IgD-negative memory B cell (primary cell): ENCODE results near the gene NUDT5. TPM values are rescaled to one million over a fixed set of nuclear protein-coding genes. Genes with fewer than 3 reads are reported as not detected.
"Not testable (repeated sequence)": the region's sequence is repeated elsewhere in the genome, so short reads cannot be mapped to it uniquely, and the experiment has no call there.

Source experiments
- H3K27ac Mint-ChIP-seq, 3 donors: one replicate each; pipeline ENCODE4 v1.8.0; 2020 to 2022; ENCODE audit warnings: mild to moderate bottlenecking in 3 of 3, mixed read lengths in 3 of 3, moderate library complexity in 1 of 3
- H3K27me3 Mint-ChIP-seq: one replicate; pipeline ENCODE4 v1.8.0; 2021; ENCODE audit warnings: mixed read lengths
- H3K36me3 Mint-ChIP-seq: one replicate; pipeline ENCODE4 v1.8.0; 2020; ENCODE audit warnings: mild to moderate bottlenecking, mixed read lengths
- H3K4me1 Mint-ChIP-seq, 3 donors: one replicate each; pipeline ENCODE4 v1.8.0; 2020 to 2022; ENCODE audit warnings: mixed read lengths in 3 of 3, mild to moderate bottlenecking in 1 of 3
- H3K4me3 Mint-ChIP-seq, 4 donors: one replicate each; pipeline ENCODE4 v1.8.0; 2020 to 2022; ENCODE audit warnings: mild to moderate bottlenecking in 4 of 4, mixed read lengths in 4 of 4, moderate library complexity in 3 of 4
- H3K9me3 Mint-ChIP-seq, 3 donors: one replicate each; pipeline ENCODE4 v1.8.0; 2020 to 2021; ENCODE audit warnings: mixed read lengths in 3 of 3, mild to moderate bottlenecking in 1 of 3
- polyA plus RNA-seq: library from polyadenylated mRNA; unstranded; fragments of 300-500 nt; fragmentation: Illumina TruSeq; gene quantifications from one replicate; pipeline ENCODE4 v1.2.3, GENCODE V29; 2021

Gene NUDT5
- 48.6 TPM for polyA plus RNA-seq

- no peaks in the 10 kb centered on the region for H3K9me3 Mint-ChIP-seq
- no peaks in the 10 kb centered on the region for H3K27me3 Mint-ChIP-seq
- peaks cover 32 to 40% (median 39%) of the 10 kb centered on the region in 3 donors for H3K4me1 Mint-ChIP-seq
- peaks cover 3% of the 10 kb centered on the region for H3K36me3 Mint-ChIP-seq
- H3K27ac Mint-ChIP-seq = peak within 1 kb of the TSS; percentile 97 to 100 (median 99)
- peak within 1 kb of the TSS; percentile 98 to 100 (median 100) for H3K4me3 Mint-ChIP-seq
Measured at GRCh38 chr10:12195603-12196506, at the start of gene NUDT5, which contains the start of gene CDC123. Gene NUDT5, minus strand, starts transcription at chr10:12195891. Its CDS starts 9,600 bp downstream, at chr10:12186291. Gene CDC123, plus strand, starts transcription at chr10:12196188. Its CDS starts 58 bp downstream, at chr10:12196246.

- H3K27ac Mint-ChIP-seq = peak overlapping the region; percentile 89 to 99 (median 96)
- no peaks in the 10 kb centered on the region for H3K9me3 Mint-ChIP-seq
- peak overlapping the region; percentile 40 to 91 (median 62) for H3K4me3 Mint-ChIP-seq
- no peaks in the 10 kb centered on the region for H3K27me3 Mint-ChIP-seq
- H3K4me1 Mint-ChIP-seq = peaks cover 32 to 43% (median 34%) of the 10 kb centered on the region in 3 donors
- peaks cover 9% of the 10 kb centered on the region for H3K36me3 Mint-ChIP-seq
Measured at GRCh38 chr10:12243864-12244620, 48.4 kb upstream of the NUDT5 start.

- Mint-ChIP-seq H3K36me3 (peaks cover 9% of the 10 kb centered on the region), H3K4me3 (peak overlapping the region; percentile 34 to 61 (median 46)), H3K4me1 (peaks cover 37 to 47% (median 40%) of the 10 kb centered on the region in 3 donors), H3K27me3 (no peaks in the 10 kb centered on the region), H3K9me3 (no peaks in the 10 kb centered on the region), H3K27ac (peak overlapping the region; percentile 89 to 99 (median 96))
Measured at GRCh38 chr10:12241810-12242529, 46.3 kb upstream of the NUDT5 start.

- Mint-ChIP-seq H3K27ac (no peak overlapping the region), H3K4me1 (peaks cover 25 to 36% (median 33%) of the 10 kb centered on the region in 3 donors), H3K9me3 (no peaks in the 10 kb centered on the region), H3K36me3 (peaks cover 11% of the 10 kb centered on the region), H3K4me3 (no peak overlapping the region), H3K27me3 (no peaks in the 10 kb centered on the region)
Measured at GRCh38 chr10:12238821-12239220, 43.1 kb upstream of the NUDT5 start.

- Mint-ChIP-seq H3K27ac (peak overlapping the region in 1 of 3 donors; percentile 23), H3K4me1 (peaks cover 19 to 33% (median 28%) of the 10 kb centered on the region in 3 donors), H3K27me3 (no peaks in the 10 kb centered on the region), H3K9me3 (no peaks in the 10 kb centered on the region), H3K36me3 (peaks cover 11% of the 10 kb centered on the region), H3K4me3 (no peak overlapping the region)
Measured at GRCh38 chr10:12237265-12238220, 41.9 kb upstream of the NUDT5 start.

GRCh38 chr10:12235796-12236195 lies 40.1 kb upstream of the NUDT5 start:
- Mint-ChIP-seq H3K36me3 (peaks cover 12% of the 10 kb centered on the region), H3K4me3 (no peak overlapping the region), H3K27me3 (no peaks in the 10 kb centered on the region), H3K9me3 (no peaks in the 10 kb centered on the region), H3K27ac (no peak overlapping the region), H3K4me1 (peaks cover 3 to 17% (median 12%) of the 10 kb centered on the region in 3 donors)

- Mint-ChIP-seq H3K27ac (peak overlapping the region in 1 of 3 donors; percentile 59), H3K4me3 (no peak overlapping the region), H3K36me3 (peaks cover 11% of the 10 kb centered on the region), H3K4me1 (peaks cover 3 to 14% (median 9%) of the 10 kb centered on the region in 3 donors), H3K9me3 (no peaks in the 10 kb centered on the region), H3K27me3 (no peaks in the 10 kb centered on the region)
Measured at GRCh38 chr10:12235116-12235694, 39.5 kb upstream of the NUDT5 start.

GRCh38 chr10:12234687-12235086 lies 39.0 kb upstream of the NUDT5 start:
- H3K27me3 Mint-ChIP-seq, H3K36me3 Mint-ChIP-seq, H3K9me3 Mint-ChIP-seq, H3K4me3 Mint-ChIP-seq: not testable (repeated sequence)
- H3K27ac Mint-ChIP-seq = peak overlapping the region in 1 of 3 donors; percentile 59
- H3K4me1 Mint-ChIP-seq = peaks cover 3 to 12% (median 6%) of the 10 kb centered on the region in 3 donors

GRCh38 chr10:12228851-12229250 lies 33.2 kb upstream of the NUDT5 start:
- no peak overlapping the region for H3K4me3 Mint-ChIP-seq
- no peaks in the 10 kb centered on the region for H3K4me1 Mint-ChIP-seq
- no peaks in the 10 kb centered on the region for H3K9me3 Mint-ChIP-seq
- no peaks in the 10 kb centered on the region for H3K27me3 Mint-ChIP-seq
- H3K36me3 Mint-ChIP-seq = peaks cover 6% of the 10 kb centered on the region
- H3K27ac Mint-ChIP-seq = no peak overlapping the region

GRCh38 chr10:12226438-12226837 lies 30.7 kb upstream of the NUDT5 start:
- H3K27me3 Mint-ChIP-seq, H3K4me3 Mint-ChIP-seq, H3K36me3 Mint-ChIP-seq, H3K27ac Mint-ChIP-seq, H3K4me1 Mint-ChIP-seq, H3K9me3 Mint-ChIP-seq: not testable (repeated sequence)

GRCh38 chr10:12225444-12225843 lies 29.8 kb upstream of the NUDT5 start:
- H3K36me3 Mint-ChIP-seq = peaks cover 3% of the 10 kb centered on the region
- no peaks in the 10 kb centered on the region for H3K27me3 Mint-ChIP-seq
- H3K9me3 Mint-ChIP-seq = no peaks in the 10 kb centered on the region
- H3K4me3 Mint-ChIP-seq = no peak overlapping the region
- H3K27ac Mint-ChIP-seq = no peak overlapping the region
- H3K4me1 Mint-ChIP-seq = no peaks in the 10 kb centered on the region

- no peaks in the 10 kb centered on the region for H3K4me1 Mint-ChIP-seq
- peaks cover 3% of the 10 kb centered on the region for H3K36me3 Mint-ChIP-seq
- H3K4me3 Mint-ChIP-seq = no peak overlapping the region
- peak overlapping the region in 2 of 3 donors; percentile 31 to 71 for H3K27ac Mint-ChIP-seq
- no peaks in the 10 kb centered on the region for H3K9me3 Mint-ChIP-seq
- no peaks in the 10 kb centered on the region for H3K27me3 Mint-ChIP-seq
Measured at GRCh38 chr10:12221323-12222298, 25.9 kb upstream of the NUDT5 start.
